Daoy (cell line): Measurements from ENCODE around the gene SLC25A10. TPM values are rescaled to one million over a fixed set of nuclear protein-coding genes. Genes with fewer than 3 reads are reported as not detected.

Source experiments
- DNase-seq: peaks from one replicate; pipeline ENCODE4 v3.0.0-alpha.2; 2015; ENCODE audit warnings: low read depth
- total RNA-seq: library from RNA; depleted of rRNA; stranded (reverse); fragments of >200 nt; shearing (Covaris generic); gene quantifications from 2 replicates; pipeline ENCODE4 v1.2.3, GENCODE V29; 2014

SLC25A10 gene
- total RNA-seq, 1 experiment from 2014 or later: 43.6 TPM

- no peak for DNase-seq
Observed at GRCh38 chr17:81686614-81687013, 25.5 kb upstream of the SLC25A10 start.

GRCh38 chr17:81687770-81688541 lies 24.1 kb upstream of the SLC25A10 start:
- no peak for DNase-seq

GRCh38 chr17:81688616-81689015 lies 23.5 kb upstream of the SLC25A10 start:
- no peak for DNase-seq

GRCh38 chr17:81690066-81690465 lies 22.0 kb upstream of the SLC25A10 start:
- DNase-seq: no peak

- DNase-seq: no peak
Observed at GRCh38 chr17:81690549-81690948, 21.5 kb upstream of the SLC25A10 start.

- no peak for DNase-seq
Observed at GRCh38 chr17:81691196-81691595, 20.9 kb upstream of the SLC25A10 start.

GRCh38 chr17:81691608-81692007 lies 20.5 kb upstream of the SLC25A10 start:
- no peak for DNase-seq

- DNase-seq: no peak
Observed at GRCh38 chr17:81693509-81694210, 18.4 kb upstream of the SLC25A10 start.

GRCh38 chr17:81694810-81695209 lies 17.3 kb upstream of the SLC25A10 start:
- DNase-seq: no peak

GRCh38 chr17:81695211-81695610 lies 16.9 kb upstream of the SLC25A10 start:
- no peak for DNase-seq

GRCh38 chr17:81695801-81696200 lies 16.3 kb upstream of the SLC25A10 start:
- DNase-seq: no peak

GRCh38 chr17:81696218-81696941 lies 15.7 kb upstream of the SLC25A10 start:
- DNase-seq: no peak

- no peak for DNase-seq
Observed at GRCh38 chr17:81697261-81698044, 14.6 kb upstream of the SLC25A10 start.

- DNase-seq: no peak
Observed at GRCh38 chr17:81700353-81701287, 11.5 kb upstream of the SLC25A10 start.

GRCh38 chr17:81701288-81702071 lies 10.6 kb upstream of the SLC25A10 start:
- DNase-seq: peak; percentile 42

GRCh38 chr17:81702934-81703746 lies 8.9 kb upstream of the SLC25A10 start, which contains the start of gene MRPL12:
Gene MRPL12 (plus strand): TSS chr17:81703367. CDS start chr17:81703502, 135 bp downstream.
- peak; percentile 97 for DNase-seq

- no peak for DNase-seq
Observed at GRCh38 chr17:81703747-81704654, 8.1 kb upstream of the SLC25A10 start.
